ENCODE data around the gene DENND4A. TPM values are rescaled to one million over a fixed set of nuclear protein-coding genes. Genes with fewer than 3 reads are reported as not detected.

The DENND4A gene
- total and polyA plus RNA-seq, 9 of the 15 experiments (the other 6 are each of a cell fraction or from before 2014, with no cell fraction given) = 6.8 to 32.3 (median 19.9) TPM

DNA sequence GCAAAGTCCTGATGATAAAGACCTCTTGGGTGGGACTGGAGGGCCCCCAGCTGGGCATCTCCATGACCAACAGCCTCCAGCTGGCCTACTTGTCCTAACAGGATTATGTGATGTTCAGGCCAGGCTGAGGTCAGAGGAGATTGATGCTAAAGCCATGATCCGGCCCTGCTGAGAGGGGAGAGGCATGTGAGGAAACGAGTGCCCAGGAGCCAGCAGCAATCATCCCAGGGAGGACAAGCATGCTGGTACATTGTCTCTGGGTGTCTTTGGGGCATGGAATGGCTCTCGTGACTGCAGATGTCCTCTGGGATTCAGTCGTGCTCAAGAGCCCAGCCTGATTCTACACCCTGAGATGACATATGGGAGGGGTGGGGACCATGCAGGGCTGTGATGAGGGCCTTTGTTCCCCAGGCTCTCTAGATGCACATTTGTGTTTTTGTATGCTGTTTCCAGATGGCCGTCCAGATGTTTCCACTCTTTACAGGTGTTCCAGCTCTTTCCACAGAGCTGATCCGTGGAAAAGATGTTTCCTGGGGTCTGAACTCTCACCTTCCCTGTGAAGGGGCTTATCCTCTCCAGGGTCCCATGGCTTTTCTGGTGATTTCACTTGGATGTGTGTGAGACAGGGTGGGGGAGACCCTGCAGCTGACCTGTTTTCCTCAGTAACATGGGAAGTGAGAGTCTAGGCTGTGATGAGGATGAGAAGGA lies 150.2 kb downstream of the DENND4A start:
- intact Hi-C loops (cut with micrococcal nuclease) (no loop called here), in situ Hi-C loops (cut with MboI) (loop anchor here (25.0 kb wide), 1 partner anchor 220 kb away; the partner anchor contains the start of gene RAB11A)
- Histone ChIP-seq H3K27me3 (ENCODE audit: control insufficient read depth in 2 of 2, insufficient read depth in 2 of 2, low read length in 2 of 2) (no peaks in the 10 kb centered on the region), H3K36me3 (ENCODE audit: control insufficient read depth, insufficient read depth, low read length) (no peaks in the 10 kb centered on the region), H3K9me1 (ENCODE audit: control insufficient read depth, insufficient read depth, low read length) (no peaks in the 10 kb centered on the region), H3K27ac (ENCODE audit: extremely low read depth, low read depth, low read length) (no peak overlapping the region), H3K4me3 (no peak overlapping the region), H4K20me1 (replicated peaks; ENCODE audit: control insufficient read depth, insufficient read depth, low read length) (no peaks in the 10 kb centered on the region), H3K9ac (ENCODE audit: insufficient read depth in 1 of 2, low read depth in 2 of 2, low read length in 2 of 2) (peak overlapping the region in 1 of 2 experiments; percentile 60; a peak in 1 of 4 replicates), H3K79me2 (ENCODE audit: control insufficient read depth, insufficient read depth, low read length) (no peaks in the 10 kb centered on the region), H3K4me1 (replicated peaks in 1 of 2; ENCODE audit: control insufficient read depth in 2 of 2, insufficient read depth in 2 of 2, low read length in 2 of 2) (peaks cover 3 to 7% of the 10 kb centered on the region in 2 experiments; a peak in 3 of 5 replicates), H2AFZ (ENCODE audit: low read depth, low read length) (no peak overlapping the region), H3K4me2 (ENCODE audit: insufficient read depth, low read length) (no peak overlapping the region), H3K9me3 (replicated peaks; ENCODE audit: control insufficient read depth, insufficient read depth, low read depth, low read length) (no peaks in the 10 kb centered on the region)
- TF ChIP-seq RAD21 (CRISPR knock-in tag; conservative IDR thresholded peaks at IDR 0.05 in 1 of 2, IDR thresholded peaks at IDR 0.05 in 1 of 2) (peak; percentile 21 to 23; a peak in 3 of 4 replicates), PPARD (CRISPR knock-in tag; IDR thresholded peaks at IDR 0.05) (no peak)
- TF ChIP-seq, protein P1, sequence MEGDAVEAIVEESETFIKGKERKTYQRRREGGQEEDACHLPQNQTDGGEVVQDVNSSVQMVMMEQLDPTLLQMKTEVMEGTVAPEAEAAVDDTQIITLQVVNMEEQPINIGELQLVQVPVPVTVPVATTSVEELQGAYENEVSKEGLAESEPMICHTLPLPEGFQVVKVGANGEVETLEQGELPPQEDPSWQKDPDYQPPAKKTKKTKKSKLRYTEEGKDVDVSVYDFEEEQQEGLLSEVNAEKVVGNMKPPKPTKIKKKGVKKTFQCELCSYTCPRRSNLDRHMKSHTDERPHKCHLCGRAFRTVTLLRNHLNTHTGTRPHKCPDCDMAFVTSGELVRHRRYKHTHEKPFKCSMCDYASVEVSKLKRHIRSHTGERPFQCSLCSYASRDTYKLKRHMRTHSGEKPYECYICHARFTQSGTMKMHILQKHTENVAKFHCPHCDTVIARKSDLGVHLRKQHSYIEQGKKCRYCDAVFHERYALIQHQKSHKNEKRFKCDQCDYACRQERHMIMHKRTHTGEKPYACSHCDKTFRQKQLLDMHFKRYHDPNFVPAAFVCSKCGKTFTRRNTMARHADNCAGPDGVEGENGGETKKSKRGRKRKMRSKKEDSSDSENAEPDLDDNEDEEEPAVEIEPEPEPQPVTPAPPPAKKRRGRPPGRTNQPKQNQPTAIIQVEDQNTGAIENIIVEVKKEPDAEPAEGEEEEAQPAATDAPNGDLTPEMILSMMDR (IDR thresholded peaks at IDR 0.05 in 2 of 3, conservative IDR thresholded peaks at IDR 0.05 in 1 of 3; ENCODE audit: insufficient read depth in 2 of 3, low read depth in 1 of 3, low read length in 3 of 3) = peak in 2 of 3 experiments; percentile 25 to 33; a peak in 1 of 6 replicates
- TF ChIP-seq, protein P2, sequence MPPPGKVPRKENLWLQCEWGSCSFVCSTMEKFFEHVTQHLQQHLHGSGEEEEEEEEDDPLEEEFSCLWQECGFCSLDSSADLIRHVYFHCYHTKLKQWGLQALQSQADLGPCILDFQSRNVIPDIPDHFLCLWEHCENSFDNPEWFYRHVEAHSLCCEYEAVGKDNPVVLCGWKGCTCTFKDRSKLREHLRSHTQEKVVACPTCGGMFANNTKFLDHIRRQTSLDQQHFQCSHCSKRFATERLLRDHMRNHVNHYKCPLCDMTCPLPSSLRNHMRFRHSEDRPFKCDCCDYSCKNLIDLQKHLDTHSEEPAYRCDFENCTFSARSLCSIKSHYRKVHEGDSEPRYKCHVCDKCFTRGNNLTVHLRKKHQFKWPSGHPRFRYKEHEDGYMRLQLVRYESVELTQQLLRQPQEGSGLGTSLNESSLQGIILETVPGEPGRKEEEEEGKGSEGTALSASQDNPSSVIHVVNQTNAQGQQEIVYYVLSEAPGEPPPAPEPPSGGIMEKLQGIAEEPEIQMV (tag; conservative IDR thresholded peaks at IDR 0.05; ENCODE audit: low read depth) = no peak
- CTCF ChIA-PET (ENCODE audit: low intra/inter-chr PET ratio) = interaction anchor here (0.7 kb wide), 1 partner anchor 694 kb away, joined by 3 read pairs; no protein-coding TSS in a partner anchor
- DNase-seq (ENCODE audit: extremely low read depth in 1 of 4, low spot score in 3 of 4) (no peak), FAIRE-seq (no peak), ATAC-seq (peak; percentile 9; the same call in 1 of the 3 replicates)
- 18% methylated on average over 6 of the region's 6 CpGs for WGBS (ENCODE audit: insufficient coverage, low coverage, missing lambda C conversion rate)
- POLR2A ChIA-PET = interaction anchor here (0.6 to 2.3 kb wide), 7 partner anchors 8 to 194 kb away, joined by 3 to 11 read pairs (median 4); partner anchors contain the start of gene SLC24A1
- BruUV-seq (replicated peaks) = no TSS peak
